Brain microvascular endothelial cell (primary cell): ENCODE data around the gene ARID5B.

ENCODE experiments used
- DNase-seq: peaks from one replicate; pipeline ENCODE4 v3.0.0-alpha.2; 2020
- H3K27ac ChIP-seq: fragments of 250-450 bp; sonication (Bioruptor Pico); 2 replicates; pipeline ENCODE4 v1.5.1; 2020; ENCODE audit warnings: mild to moderate bottlenecking, moderate library complexity
- H3K27me3 ChIP-seq: fragments of 250-450 bp; sonication (Bioruptor Pico); replicated peaks from 2 replicates; pipeline ENCODE4 v1.5.1; 2020; ENCODE audit warnings: mild to moderate bottlenecking
- H3K36me3 ChIP-seq: fragments of 250-450 bp; sonication (Bioruptor Pico); replicated peaks from 2 replicates; pipeline ENCODE4 v1.5.1; 2020; ENCODE audit warnings: mild to moderate bottlenecking
- H3K4me3 ChIP-seq: 2 replicates; pipeline ENCODE4 v1.5.1; 2011; ENCODE audit warnings: low read depth, mild to moderate bottlenecking, control low read depth, low read length, moderate library complexity
- CTCF ChIP-seq: IDR thresholded peaks from 2 replicates; pipeline ENCODE4 v1.5.1; 2011; ENCODE audit warnings: low read depth, mild to moderate bottlenecking, moderate library complexity, low read length, control low read depth, inconsistent platforms; ENCODE audit errors: missing control alignments
- in situ Hi-C: cut with HindIII; loops from 2 replicates; pipeline ENCODE4 v1.10.0; 2017; ENCODE audit warnings: low sequenced_read_pairs, low pct_ligation_motif_present

ARID5B gene

DNA sequence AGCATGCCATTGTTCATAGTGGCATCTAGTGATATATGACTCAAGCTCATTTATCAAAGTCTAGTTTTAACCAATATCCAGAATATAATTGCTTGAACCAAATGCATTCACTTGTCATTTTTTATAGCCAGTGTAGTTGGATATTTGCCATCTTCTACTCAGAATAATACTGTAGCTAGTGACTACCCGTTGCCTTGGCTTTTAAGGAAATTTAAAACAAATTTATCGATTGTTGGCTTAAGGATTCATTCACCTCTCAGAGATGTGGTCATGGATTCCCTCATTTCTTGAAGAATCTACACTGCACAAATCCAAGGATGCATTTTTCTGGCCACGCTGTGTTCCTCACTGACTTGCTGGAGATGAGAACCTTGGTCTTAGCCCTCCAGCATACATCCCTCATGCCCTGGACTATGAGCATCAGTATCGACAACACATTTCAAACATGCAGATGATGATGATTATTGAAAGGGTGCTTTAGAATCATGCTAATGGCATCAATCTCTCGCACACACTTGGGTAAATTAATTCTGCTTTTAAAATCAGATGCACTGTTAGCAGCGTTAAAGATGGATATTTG, 8.8 kb downstream of the ARID5B start:
- Histone ChIP-seq H3K4me3 (no peak overlapping the region), H3K27me3 (no peaks in the 10 kb centered on the region), H3K27ac (no peak overlapping the region), H3K36me3 (no peaks in the 10 kb centered on the region)
- in situ Hi-C loops, result no loop called here
- no peak for TF ChIP-seq CTCF
- no peak for DNase-seq

DNA sequence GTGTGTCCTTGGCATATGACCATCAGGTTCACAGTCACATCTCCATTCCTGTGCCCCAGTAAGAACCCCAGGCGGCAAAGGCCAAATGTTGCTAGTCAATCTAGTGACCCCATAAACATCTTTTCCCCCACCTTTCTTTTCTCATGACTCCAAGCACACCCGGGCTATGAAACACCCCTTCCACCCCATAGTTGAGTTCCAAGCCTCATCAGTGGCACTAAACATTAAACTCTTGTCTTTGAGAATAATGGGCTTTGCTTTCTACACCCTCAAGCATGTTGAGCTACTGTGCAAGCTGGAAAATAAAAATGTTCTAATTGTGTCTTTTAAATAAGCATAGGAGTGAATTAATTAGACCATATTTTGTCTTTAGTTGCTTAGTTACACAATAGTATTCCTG, 9.4 kb downstream of the ARID5B start:
- Histone ChIP-seq H3K4me3 (no peak overlapping the region), H3K36me3 (no peaks in the 10 kb centered on the region), H3K27ac (no peak overlapping the region), H3K27me3 (no peaks in the 10 kb centered on the region)
- in situ Hi-C loops, result no loop called here
- no peak for TF ChIP-seq CTCF
- no peak for DNase-seq

GRCh38 chr10:61911425-61911824, 9.9 kb downstream of the ARID5B start:
- DNase-seq, result no peak
- TF ChIP-seq CTCF, result no peak
- no peak overlapping the region for H3K4me3 ChIP-seq
- H3K36me3 ChIP-seq, result no peaks in the 10 kb centered on the region
- no peak overlapping the region for H3K27ac ChIP-seq
- in situ Hi-C loops, result no loop called here
- H3K27me3 ChIP-seq, result no peaks in the 10 kb centered on the region

GRCh38 chr10:61912981-61913380, 11.5 kb downstream of the ARID5B start:
- DNase-seq, result no peak
- Histone ChIP-seq H3K36me3 (no peaks in the 10 kb centered on the region), H3K4me3 (no peak overlapping the region), H3K27me3 (no peaks in the 10 kb centered on the region), H3K27ac (no peak overlapping the region)
- in situ Hi-C loops, result no loop called here
- TF ChIP-seq CTCF, result no peak

GRCh38 chr10:61918140-61918539, 16.6 kb downstream of the ARID5B start:
- DNase-seq, result no peak
- H3K36me3 ChIP-seq, result no peaks in the 10 kb centered on the region
- in situ Hi-C loops, result no loop called here
- H3K4me3 ChIP-seq, result no peak overlapping the region
- no peak overlapping the region for H3K27ac ChIP-seq
- TF ChIP-seq CTCF, result no peak
- no peaks in the 10 kb centered on the region for H3K27me3 ChIP-seq

DNA sequence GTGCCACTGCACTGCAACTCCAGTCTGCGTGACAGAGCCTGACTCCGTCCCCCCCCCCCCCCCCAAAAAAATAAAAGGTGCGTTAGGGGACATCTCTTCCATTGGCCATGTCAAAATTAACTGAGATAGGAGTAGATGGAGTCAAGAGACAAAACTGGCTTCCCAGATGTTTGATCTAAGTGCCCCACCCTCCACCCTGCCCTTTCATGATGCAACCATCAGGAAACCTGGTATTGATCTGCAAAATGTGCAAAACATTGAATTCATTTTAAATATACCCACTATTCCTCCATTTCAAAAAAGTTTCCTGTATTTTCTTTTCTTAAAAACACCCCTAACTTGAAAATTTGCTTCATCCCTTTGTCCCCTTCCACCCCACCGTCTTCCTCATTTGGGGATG, 17.5 kb downstream of the ARID5B start:
- no peak for TF ChIP-seq CTCF
- no peak for DNase-seq
- in situ Hi-C loops, result no loop called here
- Histone ChIP-seq H3K36me3 (no peaks in the 10 kb centered on the region), H3K27ac (no peak overlapping the region), H3K27me3 (no peaks in the 10 kb centered on the region), H3K4me3 (no peak overlapping the region)
